ENCODE results near the gene TTC12.

DNA sequence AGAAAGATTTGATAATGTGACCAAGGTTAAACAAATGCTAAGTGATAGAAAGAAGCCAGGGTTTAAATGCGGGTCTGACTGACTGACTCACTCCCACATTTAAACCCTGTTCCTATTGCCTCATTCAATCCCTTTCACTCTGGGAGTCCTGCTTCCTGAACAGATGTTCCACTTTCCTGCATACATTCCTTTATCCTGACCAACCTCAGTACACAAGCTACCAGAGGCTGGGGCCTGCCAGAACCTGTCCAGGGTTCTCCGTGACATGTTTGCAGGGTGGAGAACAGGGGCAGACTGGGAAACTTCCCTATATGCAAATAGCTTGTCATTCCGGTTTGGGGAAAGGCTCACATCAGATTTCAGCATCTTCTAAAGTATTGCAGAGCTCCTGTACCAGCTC is 70.2 kb downstream of the TTC12 start:
- TF ChIP-seq, protein P1, sequence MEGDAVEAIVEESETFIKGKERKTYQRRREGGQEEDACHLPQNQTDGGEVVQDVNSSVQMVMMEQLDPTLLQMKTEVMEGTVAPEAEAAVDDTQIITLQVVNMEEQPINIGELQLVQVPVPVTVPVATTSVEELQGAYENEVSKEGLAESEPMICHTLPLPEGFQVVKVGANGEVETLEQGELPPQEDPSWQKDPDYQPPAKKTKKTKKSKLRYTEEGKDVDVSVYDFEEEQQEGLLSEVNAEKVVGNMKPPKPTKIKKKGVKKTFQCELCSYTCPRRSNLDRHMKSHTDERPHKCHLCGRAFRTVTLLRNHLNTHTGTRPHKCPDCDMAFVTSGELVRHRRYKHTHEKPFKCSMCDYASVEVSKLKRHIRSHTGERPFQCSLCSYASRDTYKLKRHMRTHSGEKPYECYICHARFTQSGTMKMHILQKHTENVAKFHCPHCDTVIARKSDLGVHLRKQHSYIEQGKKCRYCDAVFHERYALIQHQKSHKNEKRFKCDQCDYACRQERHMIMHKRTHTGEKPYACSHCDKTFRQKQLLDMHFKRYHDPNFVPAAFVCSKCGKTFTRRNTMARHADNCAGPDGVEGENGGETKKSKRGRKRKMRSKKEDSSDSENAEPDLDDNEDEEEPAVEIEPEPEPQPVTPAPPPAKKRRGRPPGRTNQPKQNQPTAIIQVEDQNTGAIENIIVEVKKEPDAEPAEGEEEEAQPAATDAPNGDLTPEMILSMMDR (optimal IDR thresholded peaks at IDR 0.05 in 1 of 3, IDR thresholded peaks at IDR 0.05 in 1 of 3, conservative IDR thresholded peaks at IDR 0.05 in 1 of 3; ENCODE audit: extremely low read depth in 1 of 3, insufficient read depth in 2 of 3, low read length in 3 of 3) = no peak
- TF ChIP-seq EZH2 (IDR thresholded peaks at IDR 0.05; ENCODE audit: low read length) = no peak

Data from keratinocyte (primary cell).